PFSK-1 (cell line): ENCODE measurements around the gene SLC16A7.

Source experiments
- POLR2AphosphoS5 ChIP-seq: IDR thresholded peaks from 2 replicates; pipeline ENCODE4 v1.6.1; 2012; ENCODE audit warnings: low read depth, mild to moderate bottlenecking, control low read depth, low read length, moderate library complexity
- SIN3A ChIP-seq: IDR thresholded peaks from 2 replicates; pipeline ENCODE4 v1.6.1; 2012; ENCODE audit warnings: mild to moderate bottlenecking, low read length, moderate library complexity, borderline replicate concordance; ENCODE audit not compliant: insufficient read depth

DNA sequence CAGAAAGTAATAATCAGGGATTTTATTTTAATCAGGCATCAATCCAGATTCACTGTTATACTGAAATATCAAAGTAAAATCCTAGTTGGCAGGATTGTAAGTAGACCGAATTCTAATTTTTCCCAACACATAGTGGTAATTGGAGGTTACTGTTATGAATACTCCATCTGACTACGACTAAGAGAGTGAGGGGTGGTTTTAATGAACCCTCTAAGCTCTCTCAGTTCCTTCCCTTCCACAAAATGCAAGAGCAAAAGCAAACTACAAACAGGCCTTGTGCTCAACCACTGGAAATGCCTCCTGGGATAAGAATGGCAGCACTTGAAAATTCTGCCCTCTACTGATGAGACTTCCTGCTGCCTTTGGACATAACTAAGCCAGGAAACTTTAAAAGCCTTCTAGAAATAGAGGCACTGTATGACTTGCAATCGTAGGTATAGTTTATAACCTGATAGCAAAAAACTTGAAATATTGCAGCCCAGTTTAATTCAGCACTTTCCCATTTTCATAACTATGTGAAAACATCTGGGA is 184.8 kb downstream of the SLC16A7 start:
- TF ChIP-seq SIN3A (no peak), POLR2AphosphoS5 (no peak)
